ENCODE results near the gene TANC1. TPM values are rescaled to one million over a fixed set of nuclear protein-coding genes. Genes with fewer than 3 reads are reported as not detected.
A peak's percentile ranks its signal among the peaks of the same experiment; 100 is the strongest.
"Not testable (repeated sequence)": the region's sequence is repeated elsewhere in the genome, so short reads cannot be mapped to it uniquely, and the experiment has no call there.

The TANC1 gene
- total RNA-seq, 4 donors from 2014 or later: 27.1 to 57.4 (median 55.1) TPM

DNA sequence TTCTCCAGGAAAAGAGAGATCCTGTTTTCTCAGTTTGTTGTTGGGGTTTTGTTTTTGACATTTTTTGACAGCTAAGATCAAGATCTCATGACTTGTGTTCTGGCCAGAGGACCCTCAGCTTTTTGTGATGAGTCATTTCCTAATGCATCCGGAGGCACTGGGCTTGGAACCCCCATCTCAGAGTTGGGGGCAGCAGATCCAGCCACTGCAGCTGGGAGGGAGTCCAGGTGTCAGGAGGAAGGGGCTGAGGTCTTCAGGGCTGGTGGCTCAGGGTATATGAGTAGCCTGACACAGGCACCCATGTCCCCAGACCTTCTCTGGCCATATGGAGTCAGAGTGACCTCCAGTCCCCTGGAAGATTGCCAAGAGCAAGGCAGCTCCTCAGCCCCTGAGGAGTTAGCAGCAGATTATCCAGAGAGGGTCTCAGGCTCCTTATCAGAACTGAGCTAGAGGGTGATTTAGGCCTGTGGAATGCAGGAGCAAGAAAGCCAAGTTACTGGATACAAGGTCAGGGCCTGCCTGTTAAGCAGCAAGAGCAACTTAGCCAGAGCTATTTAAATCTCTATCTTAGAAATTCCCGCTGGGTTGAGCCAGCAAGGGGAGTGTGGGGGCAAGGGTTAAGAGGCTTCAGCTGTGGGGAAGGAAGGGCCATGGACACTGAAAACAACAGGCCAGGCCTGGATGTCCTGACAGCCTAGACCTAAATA is 62.4 kb downstream of the TANC1 start:
- TF ChIP-seq, protein P1, sequence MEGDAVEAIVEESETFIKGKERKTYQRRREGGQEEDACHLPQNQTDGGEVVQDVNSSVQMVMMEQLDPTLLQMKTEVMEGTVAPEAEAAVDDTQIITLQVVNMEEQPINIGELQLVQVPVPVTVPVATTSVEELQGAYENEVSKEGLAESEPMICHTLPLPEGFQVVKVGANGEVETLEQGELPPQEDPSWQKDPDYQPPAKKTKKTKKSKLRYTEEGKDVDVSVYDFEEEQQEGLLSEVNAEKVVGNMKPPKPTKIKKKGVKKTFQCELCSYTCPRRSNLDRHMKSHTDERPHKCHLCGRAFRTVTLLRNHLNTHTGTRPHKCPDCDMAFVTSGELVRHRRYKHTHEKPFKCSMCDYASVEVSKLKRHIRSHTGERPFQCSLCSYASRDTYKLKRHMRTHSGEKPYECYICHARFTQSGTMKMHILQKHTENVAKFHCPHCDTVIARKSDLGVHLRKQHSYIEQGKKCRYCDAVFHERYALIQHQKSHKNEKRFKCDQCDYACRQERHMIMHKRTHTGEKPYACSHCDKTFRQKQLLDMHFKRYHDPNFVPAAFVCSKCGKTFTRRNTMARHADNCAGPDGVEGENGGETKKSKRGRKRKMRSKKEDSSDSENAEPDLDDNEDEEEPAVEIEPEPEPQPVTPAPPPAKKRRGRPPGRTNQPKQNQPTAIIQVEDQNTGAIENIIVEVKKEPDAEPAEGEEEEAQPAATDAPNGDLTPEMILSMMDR (IDR thresholded peaks at IDR 0.05): no peak
- no peak for TF ChIP-seq POLR2A (IDR thresholded peaks at IDR 0.05)
- Histone ChIP-seq H3K27me3 (no peaks in the 10 kb centered on the region), H3K36me3 (no peaks in the 10 kb centered on the region), H3K9me3 (no peaks in the 10 kb centered on the region), H3K4me3 (no peak overlapping the region), H3K27ac (peak overlapping the region; percentile 12 to 61 (median 32)), H3K4me1 (peaks cover 0 to 28% (median 0%) of the 10 kb centered on the region in 4 donors)
- DNase-seq: peak in 1 of 3 donors; percentile 69

DNA sequence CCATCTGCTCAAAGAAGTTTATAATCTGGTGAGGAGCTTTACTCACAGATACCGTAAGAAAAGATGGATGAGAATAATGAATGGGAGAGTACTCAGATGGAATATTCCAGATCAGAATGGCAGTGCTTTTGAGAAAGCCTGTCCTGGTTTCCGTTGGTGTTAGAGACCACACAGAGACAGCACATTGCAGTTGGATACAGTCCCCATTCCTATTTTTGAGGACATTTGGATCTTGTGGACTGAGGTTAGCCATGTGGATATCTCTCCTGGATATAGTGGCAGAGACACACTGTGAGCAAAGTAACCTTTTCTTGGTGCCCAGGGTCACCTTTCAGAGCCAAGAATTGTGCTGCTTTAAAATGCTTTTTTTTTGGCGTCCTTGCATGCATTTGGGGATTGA is 63.7 kb downstream of the TANC1 start:
- Histone ChIP-seq H3K4me1 (peaks cover 0 to 30% (median 0%) of the 10 kb centered on the region in 4 donors), H3K27ac (no peak overlapping the region), H3K4me3 (no peak overlapping the region), H3K36me3 (no peaks in the 10 kb centered on the region), H3K27me3 (no peaks in the 10 kb centered on the region), H3K9me3 (no peaks in the 10 kb centered on the region)
- no peak for TF ChIP-seq POLR2A (IDR thresholded peaks at IDR 0.05)
- no peak for DNase-seq

DNA sequence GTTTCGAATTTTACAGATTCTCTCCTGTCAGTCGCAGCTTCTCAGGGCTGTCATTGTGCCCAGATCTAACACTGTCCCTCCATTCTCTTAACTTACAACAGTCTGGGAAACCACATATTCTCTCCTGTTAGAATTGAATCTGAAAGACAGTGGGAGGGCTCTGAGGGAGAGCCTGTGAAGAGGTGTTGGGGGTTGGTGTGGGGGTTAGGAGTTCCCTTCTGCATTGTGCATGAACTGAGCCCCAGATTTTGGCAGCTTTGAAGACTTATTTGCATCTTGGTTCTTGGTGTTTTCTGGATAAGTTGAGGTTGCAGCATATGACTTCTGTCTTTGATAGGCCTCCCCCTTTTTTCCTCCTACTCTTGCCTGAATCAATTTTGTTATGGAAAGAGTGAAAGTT is 64.1 kb downstream of the TANC1 start:
- H3K9me3 ChIP-seq: no peaks in the 10 kb centered on the region
- H3K27ac ChIP-seq: no peak overlapping the region
- no peak for DNase-seq
- peaks cover 0 to 30% (median 0%) of the 10 kb centered on the region in 4 donors for H3K4me1 ChIP-seq
- no peaks in the 10 kb centered on the region for H3K36me3 ChIP-seq
- H3K27me3 ChIP-seq: no peaks in the 10 kb centered on the region
- H3K4me3 ChIP-seq: no peak overlapping the region
- TF ChIP-seq, protein P1 (IDR thresholded peaks at IDR 0.05): no peak
- no peak for TF ChIP-seq POLR2A (IDR thresholded peaks at IDR 0.05)

DNA sequence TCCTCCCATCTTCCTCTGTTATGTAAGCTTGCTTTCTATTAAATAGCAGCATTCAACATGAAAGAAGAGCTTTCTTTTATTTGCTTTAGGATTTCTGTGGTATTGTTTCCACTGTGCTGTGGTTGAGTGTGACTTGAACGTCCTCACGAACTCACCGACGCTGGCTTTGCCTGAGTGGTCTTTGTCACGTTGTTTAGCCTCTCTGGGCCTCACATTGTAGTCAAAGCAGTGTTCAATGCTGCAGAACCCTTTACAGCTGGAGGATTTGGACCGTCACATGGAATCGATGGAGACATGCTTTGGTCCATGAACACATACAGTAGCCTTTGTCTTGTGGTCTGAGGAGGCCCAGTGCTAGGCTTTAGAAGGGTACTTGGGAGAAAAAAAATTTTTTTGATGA is 66.3 kb downstream of the TANC1 start:
- Histone ChIP-seq H3K9me3 (no peaks in the 10 kb centered on the region), H3K36me3 (no peaks in the 10 kb centered on the region), H3K27ac (no peak overlapping the region), H3K4me1 (peaks cover 0 to 30% (median 0%) of the 10 kb centered on the region in 4 donors), H3K4me3 (no peak overlapping the region), H3K27me3 (no peaks in the 10 kb centered on the region)
- TF ChIP-seq, protein P1 (IDR thresholded peaks at IDR 0.05): no peak
- TF ChIP-seq POLR2A (IDR thresholded peaks at IDR 0.05): no peak
- DNase-seq: no peak

DNA sequence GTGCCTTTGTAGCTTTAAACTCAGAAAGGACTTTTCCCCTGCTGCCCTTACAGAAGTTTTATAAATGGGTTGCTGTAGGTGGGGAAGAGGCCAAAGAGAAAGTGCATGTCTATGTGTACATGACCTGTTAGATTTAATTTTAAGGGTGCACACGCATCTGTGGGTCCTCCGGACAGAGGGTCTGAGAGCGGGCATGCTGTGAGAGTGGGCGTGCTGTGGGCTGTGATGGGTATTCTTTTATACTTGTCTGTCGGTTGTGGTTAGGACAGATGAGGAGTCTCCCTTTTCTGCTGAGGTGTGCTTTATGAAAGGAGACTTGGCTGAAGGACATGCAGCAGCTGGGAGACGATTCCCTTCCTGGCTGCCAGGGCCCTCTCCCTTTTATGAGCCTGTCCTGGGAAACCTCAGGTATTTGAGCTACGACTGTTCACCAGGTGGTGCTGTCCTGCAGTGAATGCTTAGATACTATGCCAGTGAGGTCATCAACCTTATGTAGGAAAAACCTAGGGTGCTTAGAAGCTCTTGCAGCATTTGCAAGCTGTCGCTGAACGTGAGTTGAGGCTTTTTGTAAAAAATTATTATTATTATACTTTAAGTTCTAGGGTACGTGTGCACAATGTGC is 67.5 kb downstream of the TANC1 start:
- peak in 2 of 3 donors; percentile 53 to 76 for DNase-seq
- Histone ChIP-seq H3K36me3 (no peaks in the 10 kb centered on the region), H3K4me3 (no peak overlapping the region), H3K4me1 (peaks cover 0 to 25% (median 0%) of the 10 kb centered on the region in 4 donors), H3K9me3 (no peaks in the 10 kb centered on the region), H3K27me3 (no peaks in the 10 kb centered on the region), H3K27ac (no peak overlapping the region)
- TF ChIP-seq, protein P1 (IDR thresholded peaks at IDR 0.05): peak in 4 of 6 experiments; percentile 28 to 73 (median 70)
- TF ChIP-seq POLR2A (IDR thresholded peaks at IDR 0.05): no peak

DNA sequence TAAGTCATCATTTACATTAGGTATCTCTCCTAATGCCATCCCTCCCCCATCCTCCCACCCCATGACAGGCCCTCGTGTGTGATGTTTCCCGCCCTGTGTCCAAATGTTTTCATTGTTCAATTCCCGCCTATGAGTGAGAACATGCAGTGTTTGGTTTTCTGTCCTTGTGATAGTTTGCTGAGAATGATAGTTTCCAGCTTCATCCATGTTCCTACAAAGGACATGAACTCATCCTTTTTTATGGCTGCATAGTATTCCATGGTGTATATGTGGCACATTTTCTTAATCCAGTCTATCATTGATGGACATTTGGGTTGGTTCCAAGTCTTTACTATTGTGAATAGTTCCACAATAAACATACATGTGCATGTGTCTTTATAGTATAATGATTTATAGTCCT is 68.0 kb downstream of the TANC1 start:
- not testable (repeated sequence) for H3K9me3 ChIP-seq, H3K27ac ChIP-seq, H3K27me3 ChIP-seq, H3K36me3 ChIP-seq, H3K4me3 ChIP-seq, DNase-seq
- peaks cover 0 to 20% (median 0%) of the 10 kb centered on the region in 4 donors for H3K4me1 ChIP-seq

DNA sequence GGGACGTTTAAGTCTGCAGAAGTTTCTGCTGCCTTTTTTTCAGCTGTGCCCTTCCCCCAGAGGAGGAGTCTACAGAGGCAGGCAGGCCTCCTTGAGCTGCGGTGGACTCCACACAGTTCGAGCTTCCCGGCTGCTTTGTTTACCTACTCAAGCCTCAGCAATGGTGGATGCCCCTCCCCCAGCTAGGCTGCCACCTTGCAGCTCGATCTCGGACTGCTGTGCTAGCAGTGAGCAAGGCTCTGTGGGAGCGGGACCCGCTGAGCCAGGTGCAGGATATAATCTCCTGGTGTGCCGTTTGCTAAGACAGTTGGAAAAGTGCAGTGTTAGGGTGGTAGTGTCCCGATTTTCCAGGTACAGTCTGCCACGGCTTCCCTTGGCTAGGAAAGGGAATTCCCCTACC is 72.9 kb downstream of the TANC1 start:
- not testable (repeated sequence) for H3K27ac ChIP-seq, H3K4me1 ChIP-seq, H3K4me3 ChIP-seq, H3K36me3 ChIP-seq, DNase-seq, H3K27me3 ChIP-seq, H3K9me3 ChIP-seq
